ENCODE results near the gene GULP1. TPM values are rescaled to one million over a fixed set of nuclear protein-coding genes. Genes with fewer than 3 reads are reported as not detected.

Gene GULP1
- total and polyA plus RNA-seq, 7 donors: 5.6 to 18.0 (median 11.3) TPM

GRCh38 chr2:188527141-188527540 is 235.5 kb downstream of the GULP1 start:
- Histone ChIP-seq H3K4me1 (no peaks in the 10 kb centered on the region), H3K4me3 (no peak overlapping the region), H3K27ac (no peak overlapping the region), H3K27me3 (ENCODE audit: insufficient read depth in 3 of 3, low read length in 2 of 3) (no peaks in the 10 kb centered on the region), H3K36me3 (ENCODE audit: insufficient read depth in 1 of 2, low read depth in 1 of 2) (no peaks in the 10 kb centered on the region), H3K9me3 (no peaks in the 10 kb centered on the region)
- intact Hi-C loops (cut with DNase I): loop anchor here (2.0 to 10.0 kb wide), 3 partner anchors 448 to 888 kb away; partner anchors contain the start of gene COL3A1 (in 1 of the 2)
- WGBS, 3 donors: 56 to 63% (median 61%) methylated on average over 1 of the region's 1 CpG
- TF ChIP-seq CTCF (IDR thresholded peaks at IDR 0.05): no peak
- DNase-seq (no peak), ATAC-seq (no peak)

GRCh38 chr2:188527581-188527993 is 235.9 kb downstream of the GULP1 start:
- TF ChIP-seq CTCF (IDR thresholded peaks at IDR 0.05): no peak
- Histone ChIP-seq H3K27ac (no peak overlapping the region), H3K4me3 (no peak overlapping the region), H3K36me3 (ENCODE audit: insufficient read depth in 1 of 2, low read depth in 1 of 2) (no peaks in the 10 kb centered on the region), H3K4me1 (no peaks in the 10 kb centered on the region), H3K27me3 (ENCODE audit: insufficient read depth in 3 of 3, low read length in 2 of 3) (no peaks in the 10 kb centered on the region), H3K9me3 (no peaks in the 10 kb centered on the region)
- DNase-seq: no peak
- intact Hi-C loops (cut with DNase I): loop anchor here (2.0 to 10.0 kb wide), 3 partner anchors 447 to 887 kb away; partner anchors contain the start of gene COL3A1 (in 1 of the 2)
- ATAC-seq: no peak
- 55 to 77% (median 60%) methylated on average over 5 of the region's 5 CpGs for WGBS, 3 donors

- WGBS, 3 donors: 86 to 100% (median 97%) methylated on average over 1 of the region's 1 CpG
- Histone ChIP-seq H3K4me3 (no peak overlapping the region), H3K4me1 (no peaks in the 10 kb centered on the region), H3K36me3 (ENCODE audit: insufficient read depth in 1 of 2, low read depth in 1 of 2) (no peaks in the 10 kb centered on the region), H3K27me3 (ENCODE audit: insufficient read depth in 3 of 3, low read length in 2 of 3) (no peaks in the 10 kb centered on the region), H3K27ac (no peak overlapping the region), H3K9me3 (no peaks in the 10 kb centered on the region)
- intact Hi-C loops (cut with DNase I): loop anchor here in 1 of 2 donors (10.0 kb wide), 2 partner anchors 445 to 885 kb away; partner anchors contain the start of gene COL3A1
- no peak for TF ChIP-seq CTCF (IDR thresholded peaks at IDR 0.05)
- DNase-seq (no peak), ATAC-seq (no peak)
Observed at GRCh38 chr2:188529710-188530109, 238.0 kb downstream of the GULP1 start.

- intact Hi-C loops (cut with DNase I): no loop called here
- WGBS, 3 donors: 94 to 96% (median 95%) methylated on average over 2 of the region's 2 CpGs
Observed at GRCh38 chr2:188534875-188535274, 243.2 kb downstream of the GULP1 start.

More at GRCh38 chr2:188534875-188535274, 243.2 kb downstream of the GULP1 start:
- DNase-seq: no peak
- no peak for TF ChIP-seq CTCF (IDR thresholded peaks at IDR 0.05)
- Histone ChIP-seq H3K36me3 (ENCODE audit: insufficient read depth in 1 of 2, low read depth in 1 of 2) (no peaks in the 10 kb centered on the region), H3K4me1 (no peaks in the 10 kb centered on the region), H3K27me3 (ENCODE audit: insufficient read depth in 3 of 3, low read length in 2 of 3) (no peaks in the 10 kb centered on the region), H3K9me3 (no peaks in the 10 kb centered on the region), H3K27ac (no peak overlapping the region), H3K4me3 (no peak overlapping the region)
- no peak for ATAC-seq

Measured in psoas muscle (tissue), 8 donors.